ENCODE data around the gene RICTOR. TPM values are rescaled to one million over a fixed set of nuclear protein-coding genes. Genes with fewer than 3 reads are reported as not detected.

RICTOR gene
- total RNA-seq, 1 experiment from 2014 or later = 28.1 TPM

DNA sequence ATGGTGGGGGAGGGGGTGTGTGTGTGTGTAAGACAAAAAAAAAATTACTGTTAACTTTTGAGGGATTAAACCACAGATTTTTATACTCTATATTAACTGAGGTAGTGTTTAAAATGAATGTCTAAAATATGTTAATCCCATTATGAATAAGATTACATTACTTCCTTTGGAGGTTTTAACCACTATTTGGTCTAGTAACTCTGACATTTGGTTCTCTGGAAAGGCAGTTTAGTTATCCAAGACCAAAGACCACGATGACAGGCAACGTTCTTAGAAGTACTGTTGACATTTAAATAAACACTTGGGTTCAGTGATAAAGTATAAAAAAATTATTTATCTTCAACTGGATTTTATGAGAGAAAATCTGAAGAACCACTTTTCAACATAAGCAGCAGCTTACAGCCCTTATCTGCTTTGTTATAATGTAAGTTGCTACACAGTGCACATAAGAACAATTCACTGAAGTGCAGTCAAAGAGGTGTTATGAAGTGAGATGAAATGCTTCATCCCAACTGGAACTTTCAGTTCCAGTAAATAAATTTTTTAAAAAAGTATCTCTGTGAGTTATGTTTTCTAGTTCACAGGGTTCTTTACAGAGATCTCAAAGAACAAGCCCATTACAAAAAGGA is 133.9 kb downstream of the RICTOR start:
- Histone ChIP-seq H3K9me3 (ENCODE audit: low read length) (no peaks in the 10 kb centered on the region), H3K27ac (ENCODE audit: low read length) (no peak overlapping the region), H3K79me2 (ENCODE audit: low read length) (no peaks in the 10 kb centered on the region), H3K36me3 (ENCODE audit: low read depth, low read length) (peaks cover 36% of the 10 kb centered on the region), H3F3A (ENCODE audit: low read length, unreplicated experiment) (no peaks in the 10 kb centered on the region), H4K20me1 (ENCODE audit: low read length) (no peaks in the 10 kb centered on the region), H3K9me2 (replicated peaks; ENCODE audit: low read length) (no peaks in the 10 kb centered on the region), H3K4me2 (ENCODE audit: low read length) (no peak overlapping the region), H3K27me3 (ENCODE audit: low read length) (no peaks in the 10 kb centered on the region), H3K4me1 (ENCODE audit: insufficient read depth, low read length) (no peaks in the 10 kb centered on the region), H3K4me3 (ENCODE audit: low read length) (no peak overlapping the region), H3K9ac (ENCODE audit: low read length) (no peak overlapping the region), H2AFZ (ENCODE audit: low read length) (no peak overlapping the region)
- ATAC-seq (no peak), DNase-seq (no peak)
- intact Hi-C loops (cut with micrococcal nuclease) = no loop called here
- ChIA-PET CTCF (no interaction called here), POLR2A (ENCODE audit: unreplicated experiment) (no interaction called here)
- BruUV-seq (replicated peaks) = no TSS peak
- TF ChIP-seq, protein P1, sequence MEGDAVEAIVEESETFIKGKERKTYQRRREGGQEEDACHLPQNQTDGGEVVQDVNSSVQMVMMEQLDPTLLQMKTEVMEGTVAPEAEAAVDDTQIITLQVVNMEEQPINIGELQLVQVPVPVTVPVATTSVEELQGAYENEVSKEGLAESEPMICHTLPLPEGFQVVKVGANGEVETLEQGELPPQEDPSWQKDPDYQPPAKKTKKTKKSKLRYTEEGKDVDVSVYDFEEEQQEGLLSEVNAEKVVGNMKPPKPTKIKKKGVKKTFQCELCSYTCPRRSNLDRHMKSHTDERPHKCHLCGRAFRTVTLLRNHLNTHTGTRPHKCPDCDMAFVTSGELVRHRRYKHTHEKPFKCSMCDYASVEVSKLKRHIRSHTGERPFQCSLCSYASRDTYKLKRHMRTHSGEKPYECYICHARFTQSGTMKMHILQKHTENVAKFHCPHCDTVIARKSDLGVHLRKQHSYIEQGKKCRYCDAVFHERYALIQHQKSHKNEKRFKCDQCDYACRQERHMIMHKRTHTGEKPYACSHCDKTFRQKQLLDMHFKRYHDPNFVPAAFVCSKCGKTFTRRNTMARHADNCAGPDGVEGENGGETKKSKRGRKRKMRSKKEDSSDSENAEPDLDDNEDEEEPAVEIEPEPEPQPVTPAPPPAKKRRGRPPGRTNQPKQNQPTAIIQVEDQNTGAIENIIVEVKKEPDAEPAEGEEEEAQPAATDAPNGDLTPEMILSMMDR (conservative IDR thresholded peaks at IDR 0.05; ENCODE audit: low read depth, low read length) = no peak
- TF ChIP-seq EZH2 (IDR thresholded peaks at IDR 0.05; ENCODE audit: low read length, unreplicated experiment) (no peak), EZH2phosphoT487 (IDR thresholded peaks at IDR 0.05; ENCODE audit: borderline replicate concordance, low read length) (no peak)

DNA sequence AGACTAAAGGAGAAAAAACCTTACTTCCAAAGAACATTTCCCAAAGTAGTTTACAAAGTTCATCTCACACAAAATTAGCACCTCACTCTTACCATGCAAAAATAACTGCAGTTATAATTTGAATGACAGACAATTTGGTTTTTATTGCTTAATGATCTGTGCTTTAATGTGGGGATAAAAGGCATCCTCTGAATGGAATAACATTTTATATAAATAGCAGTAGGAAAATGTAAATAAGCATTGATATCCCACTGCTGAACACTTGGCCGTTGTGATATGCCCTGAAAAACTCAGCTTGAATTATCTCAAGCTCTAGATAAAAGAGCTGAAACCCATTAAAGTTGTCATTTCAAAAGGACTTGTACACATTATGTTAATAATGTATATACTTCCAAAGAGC is 135.2 kb downstream of the RICTOR start:
- ChIA-PET CTCF (no interaction called here), POLR2A (ENCODE audit: unreplicated experiment) (no interaction called here)
- no peak for TF ChIP-seq EZH2 (IDR thresholded peaks at IDR 0.05; ENCODE audit: low read length, unreplicated experiment)
- TF ChIP-seq, protein P1 (conservative IDR thresholded peaks at IDR 0.05; ENCODE audit: low read depth, low read length) = no peak
- TF ChIP-seq EZH2phosphoT487 (IDR thresholded peaks at IDR 0.05; ENCODE audit: borderline replicate concordance, low read length) = no peak

DNA sequence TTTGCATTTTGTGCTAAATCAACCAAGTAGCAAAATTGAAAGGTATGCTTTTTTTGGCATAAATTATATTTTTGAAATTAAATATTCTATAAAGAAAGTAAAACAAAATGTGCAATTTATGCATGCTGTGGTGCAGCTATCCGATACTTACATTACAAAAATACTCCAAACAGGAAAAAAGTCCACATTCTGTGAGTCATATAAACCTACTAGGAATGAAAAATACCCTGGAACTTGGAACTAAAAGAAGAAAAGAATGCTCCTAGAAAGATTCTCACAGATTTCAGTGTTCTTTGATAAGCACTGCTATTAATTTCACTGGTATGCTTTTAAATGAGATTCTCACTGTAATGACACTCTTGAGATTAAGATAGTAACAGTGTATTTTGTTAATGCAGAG is 135.8 kb downstream of the RICTOR start:
- DNase-seq = no peak
- ATAC-seq = no peak
- H3K9me3 ChIP-seq (ENCODE audit: low read length) = no peaks in the 10 kb centered on the region
- POLR2A ChIA-PET (ENCODE audit: unreplicated experiment) = no interaction called here
- TF ChIP-seq EZH2phosphoT487 (IDR thresholded peaks at IDR 0.05; ENCODE audit: borderline replicate concordance, low read length) = no peak
- H3F3A ChIP-seq (ENCODE audit: low read length, unreplicated experiment) = no peaks in the 10 kb centered on the region
- H3K36me3 ChIP-seq (ENCODE audit: low read depth, low read length) = peaks cover 25% of the 10 kb centered on the region; the same call in 1 of the 2 replicates
- BruUV-seq (replicated peaks) = no TSS peak
- no peak overlapping the region for H3K9ac ChIP-seq (ENCODE audit: low read length)
- H3K4me1 ChIP-seq (ENCODE audit: insufficient read depth, low read length) = no peaks in the 10 kb centered on the region
- H3K27ac ChIP-seq (ENCODE audit: low read length) = no peak overlapping the region
- intact Hi-C loops (cut with micrococcal nuclease) = loop anchor here (5.0 kb wide), 1 partner anchor 34 kb away; no protein-coding TSS in a partner anchor
- H3K4me3 ChIP-seq (ENCODE audit: low read length) = no peak overlapping the region
- H3K4me2 ChIP-seq (ENCODE audit: low read length) = no peak overlapping the region
- CTCF ChIA-PET = no interaction called here
- no peaks in the 10 kb centered on the region for H4K20me1 ChIP-seq (ENCODE audit: low read length)
- no peaks in the 10 kb centered on the region for H3K79me2 ChIP-seq (ENCODE audit: low read length)
- no peaks in the 10 kb centered on the region for H3K9me2 ChIP-seq (replicated peaks; ENCODE audit: low read length)
- H2AFZ ChIP-seq (ENCODE audit: low read length) = no peak overlapping the region
- no peaks in the 10 kb centered on the region for H3K27me3 ChIP-seq (ENCODE audit: low read length)

More for the DNA sequence above, 135.2 kb downstream of the RICTOR start:
- no peak overlapping the region for H3K4me3 ChIP-seq (ENCODE audit: low read length)
- intact Hi-C loops (cut with micrococcal nuclease) = loop anchor here (5.0 kb wide), 1 partner anchor 33 kb away; no protein-coding TSS in a partner anchor
- H2AFZ ChIP-seq (ENCODE audit: low read length) = no peak overlapping the region
- H3K79me2 ChIP-seq (ENCODE audit: low read length) = no peaks in the 10 kb centered on the region
- H4K20me1 ChIP-seq (ENCODE audit: low read length) = no peaks in the 10 kb centered on the region
- H3K27me3 ChIP-seq (ENCODE audit: low read length) = no peaks in the 10 kb centered on the region
- no peak overlapping the region for H3K9ac ChIP-seq (ENCODE audit: low read length)
- no TSS peak for BruUV-seq (replicated peaks)
- no peaks in the 10 kb centered on the region for H3K9me2 ChIP-seq (replicated peaks; ENCODE audit: low read length)
- no peaks in the 10 kb centered on the region for H3K9me3 ChIP-seq (ENCODE audit: low read length)
- H3K4me2 ChIP-seq (ENCODE audit: low read length) = no peak overlapping the region
- no peaks in the 10 kb centered on the region for H3F3A ChIP-seq (ENCODE audit: low read length, unreplicated experiment)
- H3K4me1 ChIP-seq (ENCODE audit: insufficient read depth, low read length) = no peaks in the 10 kb centered on the region
- DNase-seq = no peak
- ATAC-seq = no peak
- H3K36me3 ChIP-seq (ENCODE audit: low read depth, low read length) = peaks cover 23% of the 10 kb centered on the region; the same call in 1 of the 2 replicates
- no peak overlapping the region for H3K27ac ChIP-seq (ENCODE audit: low read length)

All from PC-3 (cell line).